GM12892 (cell line): Measurements from ENCODE around the gene RO60.

Experiments used
- DNase-seq: peaks from one replicate; pipeline ENCODE4 v3.0.0; 2011; ENCODE audit not compliant: insufficient read length
- FAIRE-seq: peaks from 2 replicates; lab custom pipeline; 2011; peaks lifted over from hg19 to GRCh38; lab: Jason Lieb, UNC
- POLR2A ChIP-seq: IDR thresholded peaks from 2 replicates; pipeline ENCODE4 v1.6.1; 2011; ENCODE audit warnings: low read depth, low read length, control low read depth
- POLR2AphosphoS5 ChIP-seq: IDR thresholded peaks from 2 replicates; pipeline ENCODE4 v1.6.1; 2011; ENCODE audit warnings: low read depth, low read length, control low read depth
- TAF1 ChIP-seq: IDR thresholded peaks from 2 replicates; pipeline ENCODE4 v1.6.1; 2011; ENCODE audit warnings: low read depth, mild to moderate bottlenecking, control low read depth, low read length, borderline replicate concordance

The RO60 gene

GRCh38 chr1:193103759-193104501, 44.5 kb downstream of the RO60 start:
- FAIRE-seq, result no peak
- TF ChIP-seq TAF1, result no peak
- no peak for TF ChIP-seq POLR2A
- no peak for TF ChIP-seq POLR2AphosphoS5
- no peak for DNase-seq

GRCh38 chr1:193104502-193104906, 45.1 kb downstream of the RO60 start:
- DNase-seq, result peak; percentile 20
- TF ChIP-seq TAF1 (no peak), POLR2AphosphoS5 (no peak), POLR2A (no peak)
- FAIRE-seq, result peak; percentile 30

- DNase-seq (peak; percentile 83), FAIRE-seq (peak; percentile 89)
- TF ChIP-seq TAF1 (0 out of 2 replicates have a peak, but pooled peaks have one; percentile 52), POLR2A (peak; percentile 79; the same call in 1 of the 2 replicates), POLR2AphosphoS5 (peak; percentile 45; the same call in 1 of the 2 replicates)
These were observed 45.8 kb downstream of the RO60 start, which contains the start of gene GLRX2 for GRCh38 chr1:193104907-193105820. Gene GLRX2, minus strand, starts transcription at chr1:193105414. Its CDS starts 32 bp downstream, at chr1:193105382.

GRCh38 chr1:193105821-193106177, 46.4 kb downstream of the RO60 start:
- FAIRE-seq, result no peak
- DNase-seq, result no peak
- no peak for TF ChIP-seq TAF1
- TF ChIP-seq POLR2AphosphoS5, result no peak
- no peak for TF ChIP-seq POLR2A

- no peak for TF ChIP-seq POLR2A
- TF ChIP-seq POLR2AphosphoS5, result no peak
- no peak for TF ChIP-seq TAF1
- FAIRE-seq (no peak), DNase-seq (no peak)
These were observed 49.1 kb downstream of the RO60 start for GRCh38 chr1:193108471-193108870.
